ENCODE measurements around the gene CRKL.

The CRKL gene

DNA sequence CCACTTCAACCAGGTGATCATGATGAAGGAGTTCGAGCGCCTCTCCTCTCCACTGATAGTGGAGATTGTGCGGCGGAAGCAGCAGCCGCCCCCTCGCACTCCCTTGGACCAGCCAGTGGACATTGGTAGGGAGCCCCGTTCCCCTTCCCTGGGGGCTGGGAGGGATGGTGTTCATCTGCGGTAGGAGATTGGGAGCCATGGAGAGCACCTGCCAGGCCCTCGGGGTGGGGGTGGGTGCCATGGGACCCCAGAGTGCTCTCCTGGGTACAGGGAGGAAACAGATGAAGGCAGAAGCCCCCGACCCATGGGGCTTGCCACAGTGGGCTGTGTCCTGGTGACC is 77.7 kb downstream of the CRKL start:
- DNase-seq (ENCODE audit: low read depth in 2 of 3, low spot score in 2 of 3) = no peak

- no peak for DNase-seq (ENCODE audit: low read depth in 2 of 3, low spot score in 2 of 3)
Observed at GRCh38 chr22:20995329-20996030, 78.3 kb downstream of the CRKL start.

- DNase-seq (ENCODE audit: low read depth in 2 of 3, low spot score in 2 of 3) = no peak
Observed at GRCh38 chr22:20996031-20996410, 78.8 kb downstream of the CRKL start.

GRCh38 chr22:20996598-20997535 is 79.7 kb downstream of the CRKL start:
- no peak for DNase-seq (ENCODE audit: low read depth in 2 of 3, low spot score in 2 of 3)

GRCh38 chr22:20997536-20998257 is 80.5 kb downstream of the CRKL start:
- DNase-seq (ENCODE audit: low read depth in 2 of 3, low spot score in 2 of 3) = no peak

- no peak for DNase-seq (ENCODE audit: low read depth in 2 of 3, low spot score in 2 of 3)
Observed at GRCh38 chr22:20998411-20999336, 81.5 kb downstream of the CRKL start.

DNA sequence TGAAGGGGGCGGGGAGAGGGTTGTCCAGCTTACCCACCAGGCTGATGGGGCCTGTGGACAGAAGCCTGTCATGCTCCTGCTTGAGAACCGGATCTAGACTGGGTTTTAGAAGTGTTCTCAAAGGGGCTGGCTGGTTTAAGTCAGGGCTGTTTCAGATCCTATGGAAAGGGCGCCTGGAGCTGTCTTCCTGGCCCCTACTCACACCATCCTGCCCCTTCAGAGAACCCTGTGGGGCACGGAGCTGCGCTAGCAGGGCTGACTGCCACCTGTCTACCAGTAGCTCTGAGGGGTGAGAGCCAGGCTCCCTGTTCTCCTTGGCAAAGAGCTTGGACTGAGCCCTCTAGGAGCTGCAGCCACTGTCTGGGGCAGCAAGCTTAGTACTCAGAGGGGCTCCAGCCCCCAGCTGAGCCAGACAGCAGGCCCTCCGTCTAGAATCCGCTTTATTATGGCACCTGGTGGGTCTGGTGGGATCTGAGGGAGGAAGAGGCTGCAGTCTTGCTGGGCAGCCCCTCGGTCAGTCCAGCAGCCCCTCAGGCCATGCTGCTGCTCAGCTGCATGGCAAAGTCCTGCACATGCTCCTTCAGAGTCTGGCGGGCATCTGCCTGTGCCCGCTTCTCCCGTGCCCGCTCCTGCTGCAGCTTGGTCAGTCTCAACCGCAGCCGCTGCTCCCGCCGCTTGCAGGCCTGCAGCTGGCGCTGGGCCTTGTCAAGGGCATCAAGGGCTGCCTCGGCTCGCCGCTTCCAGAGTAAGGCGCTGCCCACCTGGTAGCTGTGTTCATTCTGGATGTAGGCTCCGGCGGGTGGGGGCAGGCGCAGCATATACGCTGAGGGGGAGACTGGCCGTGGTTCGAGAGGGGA is 82.4 kb downstream of the CRKL start:
- DNase-seq (ENCODE audit: low read depth in 2 of 3, low spot score in 2 of 3) = no peak

DNA sequence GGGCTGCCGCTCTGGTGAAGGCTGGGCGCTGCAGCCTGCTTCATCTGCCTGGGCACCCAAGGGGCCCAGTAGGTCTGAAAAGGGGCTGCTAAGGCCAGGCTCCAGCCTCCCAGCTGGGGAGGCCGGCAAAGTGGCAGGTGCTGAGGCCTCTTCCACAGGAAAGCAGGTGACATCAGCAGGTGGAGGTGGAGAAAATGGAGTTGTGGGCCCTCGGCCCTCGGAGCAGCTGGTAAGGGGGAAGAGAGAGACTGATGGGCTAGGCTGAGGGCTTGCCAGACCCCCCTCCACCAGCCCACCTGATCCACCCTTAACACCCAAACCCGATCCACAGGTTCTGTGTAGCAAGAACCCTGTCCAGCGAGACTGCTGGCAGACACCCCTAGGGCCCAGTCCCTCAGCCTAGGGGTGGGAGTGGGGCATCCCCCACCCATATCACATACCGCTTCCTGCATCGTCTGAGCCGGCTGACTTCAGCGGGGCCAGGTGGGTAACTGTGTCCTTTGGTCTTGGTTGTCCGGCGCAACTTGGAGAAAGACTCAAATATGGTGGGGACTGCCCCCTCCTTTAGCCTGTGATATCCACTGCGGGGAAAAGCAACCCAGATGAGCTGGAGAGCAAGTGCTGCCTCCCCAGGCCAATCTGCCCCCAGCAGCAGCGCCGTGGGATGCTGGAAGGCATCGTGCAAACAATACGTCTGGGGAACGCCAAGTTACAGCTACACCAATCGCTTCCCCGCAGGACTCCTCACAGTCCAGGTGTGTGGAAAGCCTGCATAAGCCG is 83.2 kb downstream of the CRKL start:
- no peak for DNase-seq (ENCODE audit: low read depth in 2 of 3, low spot score in 2 of 3)

- no peak for DNase-seq (ENCODE audit: low read depth in 2 of 3, low spot score in 2 of 3)
Observed at GRCh38 chr22:21000987-21001600, 83.9 kb downstream of the CRKL start.

GRCh38 chr22:21001601-21002325 is 84.6 kb downstream of the CRKL start, which contains the start of gene THAP7:
Gene THAP7, minus strand, starts transcription at chr22:21002118. Its CDS starts 207 bp downstream, at chr22:21001911.
- peak; percentile 90 to 92 (median 90) for DNase-seq (ENCODE audit: low read depth in 2 of 3, low spot score in 2 of 3)
